DOHH2 (cell line): ENCODE results near the gene OXSR1.

Experiments used
- CTCF ChIP-seq: fragments of 200-600 bp; sonication (generic); IDR thresholded peaks from one replicate; pipeline ENCODE4 v1.5.1; 2014; ENCODE audit warnings: antibody characterized with exemption, mild to moderate bottlenecking, low read depth, low read length; ENCODE audit not compliant: poor library complexity, severe bottlenecking
- EZH2phosphoT487 ChIP-seq: fragments of 200-600 bp; sonication (generic); IDR thresholded peaks from 2 replicates; pipeline ENCODE4 v1.6.1; 2017; ENCODE audit warnings: borderline replicate concordance, mild to moderate bottlenecking, antibody characterized with exemption, low read length, moderate library complexity, mixed read lengths

GRCh38 chr3:38125305-38126120 is 39.8 kb upstream of the OXSR1 start:
- TF ChIP-seq CTCF (no peak), EZH2phosphoT487 (no peak)
